Activated CD4-positive, alpha-beta T cell treated with anti-CD3 and anti-CD28 coated beads for 1 hour (primary cell): ENCODE data around the gene ARMH3.
A peak's percentile ranks its signal among the peaks of the same experiment; 100 is the strongest.

ENCODE experiments used
- DNase-seq: peaks from one replicate; pipeline ENCODE4 v3.0.0-alpha.2; 2020

The ARMH3 gene

DNA sequence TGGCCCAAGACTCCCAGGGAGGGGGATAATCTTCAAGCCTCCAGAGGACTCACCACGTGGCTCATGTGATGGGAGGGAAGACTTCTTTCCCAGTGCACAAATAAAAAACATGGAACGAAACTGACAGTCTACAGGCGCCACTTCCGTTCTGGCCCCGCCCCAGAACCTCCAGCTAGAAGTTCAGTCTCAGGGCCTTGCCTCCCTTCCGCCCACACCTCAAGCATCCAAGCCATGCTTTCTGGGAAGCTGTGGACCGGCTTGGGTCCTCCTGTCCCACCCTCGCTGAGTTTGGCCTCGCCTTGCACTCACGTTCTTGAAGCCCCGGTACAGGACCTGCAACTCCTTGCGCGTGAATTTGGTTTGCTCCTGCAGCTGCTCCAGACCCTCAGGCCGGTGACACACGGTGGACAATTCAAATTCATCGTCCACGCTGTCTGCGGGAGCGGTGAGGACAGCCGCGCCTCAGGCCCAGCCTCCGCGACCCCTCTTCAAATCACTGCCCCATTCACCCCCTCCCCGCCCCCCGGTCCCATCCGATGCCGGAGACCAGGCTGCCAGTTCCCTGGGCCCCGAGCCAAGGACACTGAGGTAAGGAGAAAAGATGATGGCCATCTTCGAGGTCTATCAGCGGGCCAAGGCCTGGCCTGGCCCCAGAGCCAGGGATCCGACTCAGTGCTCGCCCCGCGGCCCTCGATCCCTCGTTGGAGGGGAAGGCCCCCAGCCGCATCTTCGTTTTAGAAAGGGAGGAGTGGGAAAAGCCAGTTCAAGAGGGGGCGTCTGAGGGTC is 227.0 kb downstream of the ARMH3 start:
- DNase-seq, result no peak

DNA sequence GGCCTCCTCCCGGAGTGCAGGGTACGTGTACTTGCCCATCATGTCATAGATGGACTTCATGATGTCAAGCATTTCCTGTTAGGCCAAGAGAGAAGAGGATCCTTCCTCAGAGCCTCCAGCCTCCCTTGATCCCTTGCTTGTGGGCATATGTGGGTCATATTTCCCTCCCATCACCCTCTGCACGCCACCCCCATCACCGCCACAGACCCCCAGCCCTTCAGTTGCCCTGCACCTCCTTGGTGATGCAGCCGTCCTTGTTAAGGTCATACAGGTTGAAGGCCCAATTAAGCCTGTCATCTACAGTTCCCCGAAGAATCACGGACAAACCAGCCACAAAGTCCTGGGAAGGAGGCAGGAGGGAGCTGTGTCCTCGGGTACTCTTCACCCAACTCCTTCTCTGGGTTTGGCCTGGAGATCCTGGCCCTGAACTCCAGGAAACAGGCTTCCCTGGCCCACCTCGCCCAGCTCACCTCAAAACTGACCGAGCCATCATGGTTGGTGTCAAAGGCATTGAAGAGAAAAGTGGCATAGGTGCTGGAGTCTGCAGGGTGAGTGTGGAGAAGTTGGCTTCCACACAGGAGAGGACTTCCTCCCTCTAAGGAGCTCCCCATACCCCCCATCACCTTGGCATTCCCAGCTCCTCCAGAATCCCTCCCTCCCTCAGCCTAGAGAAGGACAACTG is 227.9 kb downstream of the ARMH3 start:
- no peak for DNase-seq

DNA sequence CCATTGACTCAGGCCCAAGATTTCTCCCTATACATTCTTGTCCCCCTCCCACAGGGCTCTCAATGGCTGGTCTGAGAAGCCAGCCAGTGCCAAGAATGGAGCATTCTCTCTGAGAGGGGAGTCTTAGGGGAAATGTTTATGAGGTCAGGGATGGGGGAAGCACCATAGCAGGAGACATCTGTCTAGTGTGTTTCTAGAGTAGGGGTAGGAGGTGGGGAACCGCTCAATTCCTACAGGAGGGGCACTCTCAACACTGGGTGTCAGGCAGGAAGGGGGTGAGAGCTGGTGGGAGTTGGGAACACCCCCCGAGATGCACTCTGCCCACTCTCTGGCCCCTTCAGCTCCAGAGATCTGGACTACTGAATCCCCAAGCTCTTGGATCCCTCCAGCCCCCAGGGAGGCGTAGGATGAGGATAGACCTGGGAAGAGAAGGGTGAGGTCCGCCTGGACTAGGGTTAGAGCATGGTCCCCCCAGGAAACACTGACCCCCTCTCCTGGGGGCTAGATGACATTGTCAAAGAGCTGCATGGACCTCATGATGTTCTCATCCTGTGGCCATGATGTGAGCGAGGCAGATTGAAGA is 229.0 kb downstream of the ARMH3 start:
- DNase-seq, result no peak

DNA sequence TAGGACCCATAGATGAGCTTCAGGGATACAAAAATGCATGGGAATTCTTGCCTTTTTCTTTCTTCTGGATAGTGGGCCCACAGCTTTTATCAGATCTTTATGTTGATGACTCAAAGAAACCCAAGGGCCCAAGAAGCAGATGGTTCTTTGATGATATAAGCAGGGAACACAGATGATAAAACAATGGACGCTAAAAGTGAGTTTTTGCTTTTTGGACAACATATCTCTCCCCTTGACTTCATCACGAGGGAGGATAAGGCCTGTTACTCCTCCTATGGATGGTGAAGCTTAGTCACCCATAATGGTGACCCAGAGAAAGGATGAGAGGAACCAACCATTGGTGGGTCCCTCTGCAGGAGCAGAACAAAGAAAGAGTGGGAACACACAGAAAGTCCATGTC is 231.2 kb downstream of the ARMH3 start:
- no peak for DNase-seq

DNA sequence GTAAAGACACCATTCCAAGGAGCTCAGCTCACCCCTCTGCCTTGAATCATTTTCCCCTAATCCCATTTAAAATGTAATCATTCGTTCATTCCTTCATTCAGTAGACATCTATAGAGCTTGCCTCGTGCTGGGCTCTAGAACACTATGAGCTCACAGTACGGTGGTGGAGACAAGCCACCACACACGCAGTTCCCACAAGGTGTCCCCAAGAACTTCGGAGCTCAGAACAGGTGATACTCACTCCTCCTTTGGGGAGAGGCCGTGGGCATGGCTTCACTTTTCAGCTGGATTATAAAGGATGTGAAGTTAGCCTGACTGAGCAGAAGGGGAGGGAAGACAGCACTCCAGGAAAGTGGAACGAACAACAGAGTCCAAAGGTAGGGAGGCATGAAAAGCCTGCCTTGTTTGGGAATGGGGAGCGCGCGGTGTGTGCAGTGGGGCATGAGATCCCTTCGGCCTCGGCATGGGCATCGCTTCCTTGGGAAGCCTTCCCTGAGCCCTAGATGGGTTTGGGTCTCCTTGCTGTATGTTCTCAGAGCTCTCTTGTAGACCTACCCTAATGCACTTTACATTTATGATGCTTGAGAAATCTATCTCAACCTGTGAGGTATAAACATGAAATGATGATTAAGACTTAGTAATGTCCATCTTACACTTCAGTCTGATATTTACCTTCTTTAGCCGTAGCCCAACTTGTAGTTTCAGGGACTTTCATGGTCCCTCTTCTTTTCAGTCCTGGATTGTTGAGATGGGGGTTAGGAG is 236.9 kb downstream of the ARMH3 start:
- DNase-seq, result no peak

DNA sequence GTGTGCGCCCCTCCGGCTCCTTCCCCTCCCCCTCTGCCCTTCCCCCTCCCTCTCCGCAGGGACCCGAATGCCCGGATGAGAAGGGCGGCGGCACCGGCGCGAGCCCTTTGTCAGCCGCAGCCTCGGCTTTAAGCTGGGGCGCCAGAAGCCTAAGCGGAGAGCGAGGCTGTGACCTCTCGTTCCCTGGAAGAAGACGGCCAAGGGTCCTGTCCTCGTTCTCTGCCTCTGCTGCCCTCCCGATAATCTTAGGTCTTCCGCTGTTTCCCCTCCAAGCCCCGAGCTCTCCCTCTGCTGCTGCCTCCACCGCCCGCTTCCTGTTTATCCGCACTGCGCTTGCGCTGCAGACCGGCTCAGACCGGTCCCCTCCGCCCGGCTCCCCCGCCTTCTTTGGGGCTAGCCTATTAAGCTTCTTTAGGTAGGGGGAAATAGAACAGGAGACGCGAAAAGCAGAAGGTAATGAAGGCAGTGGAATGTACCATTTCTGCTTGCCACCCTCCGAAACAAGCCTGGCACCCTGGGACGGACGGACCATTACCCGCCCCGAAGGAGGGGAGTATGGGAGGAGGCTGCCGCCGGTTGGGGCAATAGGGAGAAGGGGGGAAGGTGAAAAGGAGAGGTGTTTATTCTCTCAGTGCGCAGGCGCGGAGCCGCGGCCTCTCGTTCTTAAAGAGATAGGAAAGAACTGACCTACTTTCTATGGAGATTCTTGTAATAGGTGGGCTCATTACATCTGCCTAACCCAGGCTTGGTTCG is 237.7 kb downstream of the ARMH3 start, which contains the start of gene OGA:
Gene OGA, minus strand, starts transcription at position 326 of the 753 bp plus-strand sequence. CDS start 422 bp downstream, outside the sequence.
- DNase-seq, result peak; percentile 96

DNA sequence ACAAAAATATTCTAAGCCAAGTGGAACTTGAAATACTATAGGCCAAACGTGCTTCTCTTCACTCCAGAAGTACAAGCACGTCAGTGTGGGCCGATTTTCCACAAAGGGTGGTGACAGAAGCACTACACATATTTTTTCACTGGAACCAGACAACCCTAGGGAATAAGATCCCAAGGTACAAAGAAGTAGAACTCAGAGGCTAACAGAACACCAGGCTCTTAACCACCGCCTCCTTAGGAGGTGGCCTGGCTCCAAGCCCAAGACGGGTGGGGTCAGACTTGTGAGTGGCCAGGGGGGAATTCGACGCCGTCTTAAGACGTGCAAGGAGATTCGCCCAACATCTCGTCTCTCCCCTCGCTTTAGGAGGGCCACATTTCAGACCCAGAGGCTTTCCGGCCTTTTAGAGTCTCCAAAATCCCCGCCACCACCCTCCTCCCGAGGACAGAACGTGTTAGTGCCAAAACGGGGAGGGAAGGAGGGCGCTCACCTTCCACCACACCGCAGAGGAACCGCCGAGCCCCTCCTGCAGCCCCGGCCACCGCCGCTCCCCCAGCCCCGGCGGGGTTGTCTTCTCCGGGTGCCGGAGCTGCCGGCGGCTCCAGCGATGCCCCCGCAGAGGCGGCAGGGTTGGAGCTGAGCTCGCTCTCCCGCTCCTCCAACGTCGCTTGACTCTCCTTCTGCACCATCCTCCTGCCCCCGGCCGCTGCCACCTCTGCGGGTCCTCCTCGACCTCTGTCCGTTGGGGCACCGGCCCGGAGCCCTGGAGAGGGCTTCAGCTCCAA is 238.4 kb downstream of the ARMH3 start:
- DNase-seq, result no peak

DNA sequence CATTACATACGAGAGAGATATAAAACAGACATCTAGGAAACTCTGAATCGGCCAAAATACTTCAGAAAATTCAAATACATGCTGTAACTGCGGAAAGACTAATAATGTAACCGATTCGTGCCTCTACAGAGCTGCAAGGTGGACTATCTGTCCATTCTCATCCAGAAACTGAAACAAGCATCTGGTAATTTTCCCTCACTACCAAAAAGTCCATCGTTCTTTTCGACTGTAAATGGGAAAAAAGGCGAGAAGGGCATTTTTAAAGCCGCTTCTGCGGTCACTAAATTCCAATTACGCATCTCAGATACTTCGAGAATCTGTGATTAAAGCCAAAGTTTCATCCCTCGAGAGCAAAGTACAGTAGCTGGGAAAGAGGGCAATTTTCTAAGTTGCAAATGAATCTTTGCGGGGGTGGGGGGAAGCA is 239.0 kb downstream of the ARMH3 start:
- no peak for DNase-seq

DNA sequence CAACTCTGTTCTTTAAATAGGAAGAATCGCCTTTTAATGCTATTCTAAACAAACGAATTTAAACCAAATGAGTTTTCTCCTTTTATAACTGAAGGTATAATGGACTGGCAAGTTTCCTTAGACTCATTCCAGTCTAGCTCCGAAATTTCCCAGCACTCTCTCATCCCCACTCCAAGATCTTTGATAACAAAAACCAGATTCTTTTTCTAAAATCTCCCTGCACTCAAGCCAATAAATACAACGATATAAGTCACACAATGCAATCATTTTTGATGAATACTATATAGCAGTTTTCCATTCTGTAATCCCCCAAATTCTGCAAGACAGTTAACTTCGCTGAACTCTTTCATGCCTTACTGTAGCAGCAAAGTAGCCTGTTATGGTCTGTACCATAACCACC is 239.6 kb downstream of the ARMH3 start:
- DNase-seq, result no peak

DNA sequence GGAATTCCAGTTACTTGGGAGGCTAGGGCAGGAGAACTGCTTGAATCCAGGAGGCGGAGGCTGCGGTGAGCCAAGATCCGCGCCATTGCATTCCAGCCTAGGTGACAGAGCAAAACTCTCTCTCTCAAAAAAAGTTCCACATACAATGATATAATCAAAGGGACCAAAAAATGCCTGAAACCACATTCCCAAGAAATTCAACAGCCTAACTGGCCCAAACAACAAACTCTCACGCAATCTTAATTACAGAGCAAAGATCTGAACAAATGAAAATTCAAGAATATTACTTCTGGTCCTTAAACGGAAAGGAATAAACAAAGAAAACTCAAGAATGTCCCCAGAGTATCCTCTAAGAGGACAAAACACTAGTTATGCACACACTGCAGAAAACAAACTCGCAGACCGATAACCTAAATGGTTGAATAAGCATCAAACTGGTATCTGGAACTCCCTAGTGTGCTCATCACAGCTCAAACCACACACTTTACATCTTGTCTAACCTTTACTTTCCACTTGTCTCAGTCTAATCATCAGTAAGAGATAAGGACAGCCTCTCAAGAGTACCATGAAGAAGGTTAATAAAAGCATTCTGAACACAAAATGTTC is 241.4 kb downstream of the ARMH3 start:
- no peak for DNase-seq

DNA sequence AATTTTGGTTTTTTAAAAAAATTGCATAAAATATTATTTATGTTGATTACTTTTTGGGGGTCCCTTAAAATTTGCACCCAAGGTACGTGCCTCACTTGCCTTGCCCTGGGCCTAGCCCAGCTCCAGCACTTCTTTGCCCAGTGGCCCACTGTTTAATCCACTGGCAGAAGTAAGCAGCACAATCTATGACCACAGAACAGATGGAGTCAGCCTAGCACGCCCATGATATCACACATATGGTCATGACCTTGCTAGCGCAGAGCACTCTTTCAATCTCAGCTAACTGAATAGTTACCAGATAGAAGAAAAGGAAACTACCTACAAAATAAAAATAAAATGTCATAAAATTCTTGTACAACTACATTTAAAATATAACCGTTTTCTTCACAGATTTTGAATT is 243.4 kb downstream of the ARMH3 start:
- no peak for DNase-seq

DNA sequence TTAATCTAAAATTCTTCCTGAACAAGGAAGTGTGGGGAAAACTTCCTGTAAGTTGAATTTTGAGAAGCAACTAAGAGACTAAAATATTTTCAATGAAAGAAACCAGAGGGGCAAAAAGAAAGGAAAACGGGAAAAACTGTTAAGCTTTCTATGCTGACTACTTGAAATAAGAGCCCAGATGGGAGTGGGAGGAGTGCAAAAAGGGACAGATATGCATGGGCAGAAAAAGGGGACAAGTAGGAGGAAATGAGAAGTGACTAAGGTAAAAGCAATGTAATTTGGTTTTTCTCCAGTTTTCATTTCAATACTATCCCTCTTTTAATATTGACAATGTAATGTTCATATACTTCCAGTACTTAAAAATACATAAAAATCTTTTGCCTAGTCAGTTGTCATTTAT is 248.8 kb downstream of the ARMH3 start:
- no peak for DNase-seq

DNA sequence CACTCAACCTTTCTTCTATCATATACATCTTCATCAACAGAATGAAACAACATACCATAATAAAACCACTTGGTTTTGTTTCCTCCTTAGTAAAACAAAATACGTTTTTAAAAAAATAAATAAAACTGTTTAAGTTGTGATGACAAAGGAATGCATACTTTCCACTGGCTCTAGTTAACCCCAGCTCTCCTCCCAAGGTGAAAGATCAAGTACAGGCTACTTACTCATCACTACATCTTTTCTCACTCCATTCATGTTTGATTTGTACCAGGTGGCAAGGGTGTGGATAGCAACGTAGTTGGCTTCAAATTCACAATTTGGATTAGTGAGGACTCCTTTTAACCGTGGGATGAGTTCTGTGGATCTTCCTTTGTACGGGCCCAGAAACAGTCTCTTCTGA is 252.5 kb downstream of the ARMH3 start:
- DNase-seq, result no peak

DNA sequence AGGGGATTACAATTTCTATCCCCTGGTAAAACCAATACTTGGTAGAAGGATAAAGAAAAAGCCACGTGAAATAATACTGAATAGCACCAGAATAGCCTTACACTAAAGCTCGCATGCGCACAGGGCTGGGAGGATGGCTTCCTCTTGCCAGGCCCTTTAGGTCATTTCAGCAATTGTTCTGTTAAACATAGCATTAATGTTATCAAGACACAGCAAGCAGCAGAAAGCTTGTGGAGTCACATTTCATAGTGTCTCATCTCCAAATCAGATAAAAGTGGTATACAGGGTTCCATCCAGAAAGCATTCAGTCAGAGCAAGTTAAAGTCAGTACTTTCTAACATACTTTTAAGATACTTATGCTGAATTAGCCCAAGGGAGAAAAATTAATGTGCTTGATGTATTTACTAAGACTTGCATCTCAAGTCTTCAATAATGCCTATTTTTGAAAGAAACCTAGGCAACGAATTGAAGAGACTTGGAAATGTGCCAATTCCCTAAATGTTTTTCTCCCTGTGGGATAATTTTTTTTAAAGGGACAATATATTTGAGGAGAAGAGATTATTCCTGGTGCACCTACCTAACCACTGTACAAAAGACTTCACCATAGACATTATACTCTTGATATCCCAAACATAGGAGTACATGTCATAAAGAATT is 258.4 kb downstream of the ARMH3 start:
- DNase-seq, result no peak
